CD1c-positive myeloid dendritic cell (primary cell): ENCODE data around the gene FUZ.

Experiments used
- DNase-seq: peaks from one replicate; pipeline ENCODE4 v3.0.0-alpha.2; 2016; ENCODE audit errors: extremely low spot score

Gene FUZ

DNA sequence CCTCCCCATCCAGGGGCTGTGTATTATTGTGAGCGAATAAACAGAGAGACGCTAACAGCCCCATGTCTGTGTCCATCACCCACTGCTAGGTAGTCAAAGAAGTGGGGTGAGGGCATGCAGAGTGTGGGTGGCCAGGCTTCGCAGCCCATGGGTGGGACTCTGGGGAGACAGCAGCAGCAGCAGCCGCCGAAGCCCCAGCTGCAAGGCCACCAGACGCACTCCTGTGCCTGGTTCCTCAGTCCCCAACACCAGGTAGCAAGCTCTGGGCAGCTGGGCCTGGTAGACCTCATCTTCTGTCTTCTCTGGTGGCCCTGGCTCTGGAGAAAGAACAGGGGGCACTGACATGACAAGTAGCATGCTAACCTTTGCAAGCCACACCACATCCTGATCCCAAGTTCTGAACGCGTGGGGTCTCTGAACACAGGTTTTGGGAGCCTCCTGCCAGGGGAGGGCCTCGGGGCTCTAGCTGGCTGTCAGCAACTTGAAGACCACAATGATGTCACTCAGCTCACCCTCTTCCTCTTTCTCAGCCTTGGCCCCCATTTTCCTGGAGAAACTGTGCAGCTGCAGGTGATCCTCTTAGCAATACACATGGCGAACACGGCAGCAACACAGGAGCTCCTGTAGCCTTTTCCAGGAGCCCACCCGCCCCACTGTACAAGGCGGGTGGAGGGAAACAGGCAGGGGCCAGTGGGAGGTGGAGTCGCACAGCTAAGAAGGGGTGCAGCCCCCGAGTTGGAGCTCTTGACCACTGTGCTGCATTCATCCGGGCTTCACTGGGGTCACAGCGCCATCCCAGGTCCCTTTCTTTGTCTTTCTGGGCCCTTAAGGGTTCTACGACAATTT lies 5.8 kb downstream of the FUZ start:
- DNase-seq = peak; percentile 45

DNA sequence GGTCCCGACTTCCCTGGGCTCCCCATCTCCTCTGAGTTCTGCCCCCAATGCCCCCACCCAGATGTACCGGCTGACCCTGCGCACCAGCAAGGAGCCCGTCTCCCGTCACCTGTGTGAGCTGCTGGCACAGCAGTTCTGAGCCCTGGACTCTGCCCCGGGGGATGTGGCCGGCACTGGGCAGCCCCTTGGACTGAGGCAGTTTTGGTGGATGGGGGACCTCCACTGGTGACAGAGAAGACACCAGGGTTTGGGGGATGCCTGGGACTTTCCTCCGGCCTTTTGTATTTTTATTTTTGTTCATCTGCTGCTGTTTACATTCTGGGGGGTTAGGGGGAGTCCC lies 6.5 kb downstream of the FUZ start:
- DNase-seq = no peak

DNA sequence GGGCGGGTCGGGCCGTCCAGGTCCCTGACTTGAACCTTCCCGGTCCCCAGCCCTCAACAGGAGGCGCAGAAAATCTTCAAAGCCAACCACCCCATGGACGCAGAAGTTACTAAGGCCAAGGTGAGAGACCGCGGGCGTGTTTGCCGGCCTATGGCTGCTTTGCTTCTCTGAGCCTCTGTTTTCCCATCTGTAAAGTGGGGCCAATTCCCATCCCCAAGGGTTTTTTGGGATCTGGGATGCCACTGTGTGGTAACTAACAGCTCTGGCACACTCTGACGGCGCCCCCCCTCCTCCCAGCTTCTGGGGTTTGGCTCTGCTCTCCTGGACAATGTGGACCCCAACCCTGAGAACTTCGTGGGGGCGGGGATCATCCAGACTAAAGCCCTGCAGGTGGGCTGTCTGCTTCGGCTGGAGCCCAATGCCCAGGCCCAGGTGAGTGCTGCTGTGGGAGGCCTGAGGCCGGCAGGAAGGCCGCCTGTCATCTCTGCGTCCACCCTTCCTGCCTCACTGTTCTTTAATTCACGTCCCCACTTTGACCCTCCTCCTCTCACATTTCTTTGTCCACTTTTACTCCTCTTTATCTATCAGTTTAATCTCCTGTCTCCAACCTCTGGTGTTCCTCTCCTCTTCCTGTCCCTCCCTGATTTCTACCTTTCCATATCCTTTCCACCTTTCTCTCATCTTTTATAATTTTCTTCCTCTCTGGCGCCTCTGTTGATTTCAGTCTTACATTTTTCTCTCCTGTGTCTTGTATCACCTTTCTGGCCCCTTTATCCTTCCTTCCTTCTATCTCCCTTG lies 7.1 kb downstream of the FUZ start:
- DNase-seq = no peak

DNA sequence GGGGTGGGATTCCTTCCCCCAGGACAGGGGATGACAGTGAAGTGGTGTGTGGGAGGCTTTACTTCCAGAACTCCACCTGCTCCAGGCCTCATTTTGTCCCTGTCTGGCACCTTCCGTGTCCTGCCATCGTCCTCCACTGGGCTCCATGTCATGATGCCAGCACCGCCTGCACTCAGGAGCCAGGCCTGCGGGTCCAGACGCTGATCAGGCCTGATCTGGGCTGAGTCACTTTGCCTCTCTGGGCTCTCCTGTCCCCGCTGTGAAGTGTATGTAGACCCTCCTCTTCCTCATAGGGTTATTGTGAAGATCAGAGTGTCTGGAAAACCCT lies 9.6 kb downstream of the FUZ start:
- DNase-seq = no peak

DNA sequence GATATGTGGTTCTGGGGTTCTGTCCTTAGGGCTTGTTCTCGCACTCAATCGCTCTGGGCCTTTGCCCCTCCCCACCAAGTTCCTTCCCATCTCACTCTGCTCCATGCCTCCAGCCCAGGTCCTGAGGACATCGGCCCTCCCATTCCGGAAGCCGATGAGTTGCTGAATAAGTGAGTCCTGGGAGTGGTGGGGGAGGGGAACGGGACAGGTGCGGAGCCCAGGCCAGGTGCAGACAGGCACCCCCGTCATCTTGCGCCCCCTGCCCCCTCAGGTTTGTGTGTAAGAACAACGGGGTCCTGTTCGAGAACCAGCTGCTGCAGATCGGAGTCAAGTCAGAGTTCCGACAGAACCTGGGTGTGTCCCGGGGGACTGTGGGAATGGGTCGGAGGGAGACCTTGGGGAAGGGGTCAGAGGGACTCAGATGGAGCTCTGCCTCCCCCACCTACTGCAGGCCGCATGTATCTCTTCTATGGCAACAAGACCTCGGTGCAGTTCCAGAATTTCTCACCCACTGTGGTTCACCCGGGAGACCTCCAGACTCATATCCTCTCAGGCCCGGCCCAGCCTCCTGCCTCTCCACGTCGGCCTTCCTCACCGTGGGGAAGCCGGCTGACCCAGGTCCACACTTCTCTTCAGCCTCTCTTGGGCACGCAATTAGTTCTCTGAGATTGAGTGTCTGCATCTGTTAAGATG lies 10.1 kb downstream of the FUZ start:
- no peak for DNase-seq

DNA sequence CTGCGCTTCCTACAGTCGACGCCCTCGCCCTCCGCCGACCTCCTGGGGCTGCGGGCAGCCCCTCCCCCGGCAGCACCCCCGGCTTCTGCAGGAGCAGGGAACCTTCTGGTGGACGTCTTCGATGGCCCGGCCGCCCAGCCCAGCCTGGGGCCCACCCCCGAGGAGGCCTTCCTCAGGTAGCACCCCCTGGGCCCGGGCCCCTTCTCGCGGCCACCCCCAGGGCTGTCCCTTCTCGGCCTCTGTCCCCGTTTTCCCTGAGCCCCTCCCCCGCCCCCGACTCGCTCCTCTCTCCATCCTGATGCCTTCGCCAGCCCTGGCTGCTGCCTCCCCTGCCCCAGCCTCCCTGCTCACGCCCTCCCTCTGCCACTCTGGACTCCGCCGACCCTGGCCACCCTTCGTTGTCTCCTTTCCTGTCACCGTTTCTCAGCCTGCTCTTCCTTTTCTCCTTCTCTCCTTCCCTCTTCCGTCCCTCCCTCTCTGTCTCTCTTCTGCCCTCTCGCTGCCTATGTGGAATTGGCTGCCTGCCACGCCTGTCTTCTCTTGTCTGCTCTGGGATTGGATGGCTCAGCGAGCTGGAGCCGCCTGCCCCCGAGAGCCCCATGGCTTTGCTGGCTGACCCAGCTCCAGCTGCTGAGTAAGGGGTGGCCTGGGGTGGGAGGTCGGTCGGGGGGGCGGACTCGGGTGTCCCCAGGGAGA lies 11.0 kb downstream of the FUZ start:
- no peak for DNase-seq

DNA sequence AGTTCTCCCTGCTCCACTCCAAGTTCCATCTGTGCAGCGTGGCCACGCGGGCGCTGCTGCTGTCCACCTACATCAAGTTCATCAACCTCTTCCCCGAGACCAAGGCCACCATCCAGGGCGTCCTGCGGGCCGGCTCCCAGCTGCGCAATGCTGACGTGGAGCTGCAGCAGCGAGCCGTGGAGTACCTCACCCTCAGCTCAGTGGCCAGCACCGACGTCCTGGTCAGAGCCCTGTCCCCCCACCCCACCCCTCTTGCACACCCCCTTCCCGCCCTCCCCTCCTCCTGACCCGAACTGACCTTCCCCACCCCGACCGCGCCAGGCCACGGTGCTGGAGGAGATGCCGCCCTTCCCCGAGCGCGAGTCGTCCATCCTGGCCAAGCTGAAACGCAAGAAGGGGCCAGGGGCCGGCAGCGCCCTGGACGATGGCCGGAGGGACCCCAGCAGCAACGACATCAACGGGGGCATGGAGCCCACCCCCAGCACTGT lies 11.6 kb downstream of the FUZ start:
- DNase-seq = no peak

DNA sequence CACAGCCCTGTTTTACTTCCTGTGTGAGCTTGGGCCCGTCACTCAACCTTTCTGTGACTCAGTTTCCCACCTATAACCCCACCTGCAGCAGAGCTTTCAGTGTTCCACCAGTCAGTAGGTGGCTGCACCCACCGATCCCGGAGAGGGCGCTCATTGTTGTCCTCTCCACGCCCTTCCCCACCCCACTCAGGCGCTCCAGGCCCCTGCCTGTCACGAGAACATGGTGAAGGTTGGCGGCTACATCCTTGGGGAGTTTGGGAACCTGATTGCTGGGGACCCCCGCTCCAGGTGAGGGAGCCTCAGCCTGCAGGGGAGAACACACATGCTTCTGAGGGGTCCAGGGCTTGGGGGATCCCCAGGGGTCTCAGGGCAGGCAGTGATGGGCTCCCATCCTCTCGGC lies 12.3 kb downstream of the FUZ start:
- no peak for DNase-seq

DNA sequence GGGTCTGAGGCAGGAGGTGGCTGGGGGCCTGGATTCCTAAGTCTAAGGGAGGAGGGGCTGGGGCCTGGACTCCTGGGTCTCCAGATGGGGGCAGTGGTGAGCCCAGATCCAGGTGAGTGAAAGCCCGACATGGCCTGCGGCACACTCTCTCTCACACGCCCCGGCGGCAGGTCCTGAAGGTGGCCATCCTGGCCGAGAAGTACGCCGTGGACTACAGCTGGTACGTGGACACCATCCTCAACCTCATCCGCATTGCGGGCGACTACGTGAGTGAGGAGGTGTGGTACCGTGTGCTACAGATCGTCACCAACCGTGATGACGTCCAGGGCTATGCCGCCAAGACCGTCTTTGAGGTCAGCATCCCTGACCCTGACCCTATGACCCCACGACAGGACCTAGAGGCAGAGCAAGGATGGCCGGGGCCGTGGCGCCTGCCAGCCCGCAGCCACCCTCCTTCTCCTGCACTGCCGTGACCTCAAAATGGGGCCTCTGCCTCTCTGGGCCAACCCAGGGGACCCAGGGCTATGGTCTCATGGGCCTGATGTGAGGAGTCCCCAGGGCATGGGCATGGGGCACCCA lies 13.2 kb downstream of the FUZ start:
- no peak for DNase-seq

DNA sequence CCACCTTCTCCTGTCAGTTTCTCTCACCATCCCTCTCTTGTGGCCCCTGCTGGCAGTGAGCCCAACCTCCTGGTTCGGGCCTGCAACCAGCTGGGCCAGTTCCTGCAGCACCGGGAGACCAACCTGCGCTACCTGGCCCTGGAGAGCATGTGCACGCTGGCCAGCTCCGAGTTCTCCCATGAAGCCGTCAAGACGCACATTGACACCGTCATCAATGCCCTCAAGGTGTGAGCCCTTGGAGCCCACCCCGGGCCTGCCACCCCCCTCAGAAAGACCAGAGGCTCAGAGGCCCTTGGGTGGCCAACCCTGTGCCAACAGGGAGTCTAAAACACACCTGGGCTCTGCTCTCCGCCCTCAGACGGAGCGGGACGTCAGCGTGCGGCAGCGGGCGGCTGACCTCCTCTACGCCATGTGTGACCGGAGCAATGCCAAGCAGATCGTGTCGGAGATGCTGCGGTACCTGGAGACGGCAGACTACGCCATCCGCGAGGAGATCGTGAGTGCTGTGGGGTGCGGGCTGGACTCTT lies 13.8 kb downstream of the FUZ start:
- no peak for DNase-seq

DNA sequence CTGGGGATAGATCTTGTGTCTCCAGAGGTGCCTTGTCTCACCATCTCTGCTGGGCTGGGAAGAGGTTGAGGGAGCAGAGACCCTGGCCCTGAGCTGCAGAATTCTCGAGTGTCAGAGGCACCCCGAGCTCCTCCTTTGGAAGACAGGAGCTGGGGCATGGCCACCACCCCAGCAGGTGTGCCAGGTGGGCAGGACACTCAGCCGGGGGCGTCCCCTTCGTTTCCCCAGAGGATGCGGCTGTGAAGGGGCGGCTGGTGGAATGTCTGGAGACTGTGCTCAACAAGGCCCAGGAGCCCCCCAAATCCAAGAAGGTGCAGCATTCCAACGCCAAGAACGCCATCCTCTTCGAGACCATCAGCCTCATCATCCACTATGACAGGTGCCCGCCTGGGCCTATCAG lies 14.5 kb downstream of the FUZ start:
- no peak for DNase-seq

DNA sequence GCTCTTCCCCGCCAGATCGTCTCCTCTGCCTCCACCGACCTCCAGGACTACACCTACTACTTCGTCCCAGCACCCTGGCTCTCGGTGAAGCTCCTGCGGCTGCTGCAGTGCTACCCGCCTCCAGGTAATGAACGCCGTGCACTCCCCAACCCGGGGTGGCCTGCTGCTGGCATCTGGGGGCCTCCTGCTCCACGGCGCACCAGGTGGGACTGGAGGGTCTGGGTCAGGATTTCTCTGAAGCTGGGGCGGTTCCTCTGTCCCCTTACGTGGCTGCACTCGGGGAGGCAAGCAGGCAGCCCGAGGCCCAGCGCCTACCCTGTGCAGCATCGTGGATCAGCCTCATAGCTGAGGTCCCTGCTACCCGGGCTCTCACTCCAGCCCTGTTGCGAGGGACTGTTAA lies 17.5 kb downstream of the FUZ start:
- no peak for DNase-seq

DNA sequence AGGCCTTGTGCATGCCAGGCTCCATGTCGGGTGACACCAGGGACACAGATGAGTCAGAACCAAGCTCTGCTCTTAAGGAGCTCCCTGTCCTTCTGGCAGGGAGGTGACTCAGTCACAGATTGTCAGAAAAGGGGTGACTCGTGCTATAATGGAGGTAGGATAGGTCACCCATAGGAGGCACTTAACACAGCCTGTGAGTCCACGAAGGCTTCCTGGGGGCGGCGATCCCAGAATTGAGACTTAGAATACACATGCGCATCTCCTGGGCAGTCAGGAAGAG lies 19.6 kb downstream of the FUZ start:
- DNase-seq = no peak

DNA sequence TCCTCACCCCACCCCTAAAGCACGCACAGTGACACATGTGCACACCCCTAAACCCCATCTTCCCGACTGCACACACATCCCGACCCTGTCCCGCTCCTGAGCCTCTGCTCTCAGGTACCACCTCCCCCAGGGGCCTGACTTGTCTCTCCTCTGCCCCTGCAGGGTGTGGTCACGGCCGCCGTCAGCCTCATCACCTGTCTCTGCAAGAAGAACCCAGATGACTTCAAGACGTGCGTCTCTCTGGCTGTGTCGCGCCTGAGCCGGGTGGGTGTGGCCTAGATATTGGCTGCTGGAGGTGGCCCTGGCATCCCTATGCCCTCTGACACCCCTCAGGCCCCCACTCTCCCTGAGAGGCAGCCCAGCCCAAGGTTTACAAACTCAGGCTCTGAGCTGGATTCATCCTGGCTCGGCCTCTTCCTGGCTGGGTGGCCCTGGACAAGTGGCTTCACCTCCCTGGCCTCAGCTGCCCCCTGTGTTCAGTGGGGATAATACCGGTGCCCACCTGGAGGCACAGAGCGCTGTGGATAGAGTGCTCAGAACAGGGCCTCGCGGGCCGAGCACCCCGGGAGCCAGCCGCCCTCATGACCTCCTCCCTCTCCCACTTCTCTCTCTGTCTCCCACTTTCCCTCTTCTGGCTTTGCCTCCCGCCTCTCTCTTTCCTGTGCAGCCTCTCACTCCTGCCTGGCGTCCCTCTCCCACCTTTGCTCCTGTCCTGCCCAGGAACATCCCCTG lies 20.1 kb downstream of the FUZ start:
- DNase-seq = no peak

DNA sequence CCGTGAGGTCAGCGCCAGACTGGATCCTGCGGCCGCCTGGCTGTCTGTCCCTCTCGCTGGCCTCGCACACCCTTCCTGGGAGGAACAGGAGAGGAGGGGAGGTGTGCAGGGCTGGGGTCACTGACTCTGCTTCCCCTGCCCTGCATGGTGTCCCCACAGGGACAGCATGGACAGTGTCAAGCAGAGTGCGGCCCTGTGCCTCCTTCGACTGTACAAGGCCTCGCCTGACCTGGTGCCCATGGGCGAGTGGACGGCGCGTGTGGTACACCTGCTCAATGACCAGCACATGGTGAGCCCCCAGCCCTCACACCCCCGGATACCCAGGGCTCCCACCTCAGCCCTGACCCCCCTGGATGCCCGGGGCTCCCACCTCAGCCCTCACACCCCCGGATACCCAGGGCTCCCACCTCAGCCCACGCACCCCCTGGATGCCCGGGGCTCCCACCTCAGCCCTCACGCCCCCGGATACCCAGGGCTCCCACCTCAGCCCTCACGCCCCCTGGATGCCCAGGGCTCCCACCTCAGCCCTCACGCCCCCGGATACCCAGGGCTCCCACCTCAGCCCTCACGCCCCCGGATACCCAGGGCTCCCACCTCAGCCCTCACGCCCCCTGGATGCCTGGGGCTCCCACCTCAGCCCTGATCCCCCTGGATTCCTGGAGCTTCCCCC lies 21.2 kb downstream of the FUZ start:
- DNase-seq = no peak

DNA sequence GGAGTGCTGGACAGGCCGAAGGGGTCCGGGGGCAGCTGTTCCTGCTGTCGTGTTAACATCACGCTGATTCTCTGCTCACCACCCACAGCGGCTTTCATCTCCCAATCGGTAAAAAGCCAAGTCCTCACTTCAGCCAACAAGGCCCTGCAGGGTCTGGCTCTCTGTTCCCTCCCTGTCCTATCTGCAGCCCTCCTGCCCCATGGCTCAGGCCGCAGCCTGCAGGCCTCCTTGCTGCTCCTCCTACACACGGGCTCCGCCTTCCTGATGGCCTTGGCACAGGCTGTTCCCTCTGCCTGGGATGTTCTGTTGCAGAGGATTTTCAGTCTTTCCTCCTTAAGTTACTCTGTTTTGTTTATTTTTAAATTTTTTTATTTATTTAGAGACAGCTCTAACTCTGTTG lies 22.2 kb downstream of the FUZ start:
- DNase-seq = no peak

DNA sequence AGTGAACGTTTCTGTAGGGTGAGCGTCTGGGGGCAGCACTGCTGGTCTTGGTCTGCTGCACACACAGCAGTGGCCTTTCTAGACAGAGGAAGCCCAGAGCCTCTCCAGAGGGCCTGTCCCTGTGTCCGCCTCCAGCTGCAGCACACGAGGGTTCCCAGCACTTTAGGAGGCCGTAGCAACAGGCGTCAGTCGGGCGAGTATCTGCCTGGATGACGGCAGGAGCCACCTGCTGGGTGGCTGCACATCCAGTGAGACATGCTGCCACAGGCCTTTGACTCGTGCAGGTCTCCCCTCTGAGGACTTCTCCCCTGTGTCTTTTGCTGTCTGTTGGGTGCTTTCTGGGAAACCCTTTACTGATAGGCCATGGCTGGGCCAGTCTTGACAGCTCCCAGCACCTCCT lies 24.2 kb downstream of the FUZ start:
- DNase-seq = no peak

DNA sequence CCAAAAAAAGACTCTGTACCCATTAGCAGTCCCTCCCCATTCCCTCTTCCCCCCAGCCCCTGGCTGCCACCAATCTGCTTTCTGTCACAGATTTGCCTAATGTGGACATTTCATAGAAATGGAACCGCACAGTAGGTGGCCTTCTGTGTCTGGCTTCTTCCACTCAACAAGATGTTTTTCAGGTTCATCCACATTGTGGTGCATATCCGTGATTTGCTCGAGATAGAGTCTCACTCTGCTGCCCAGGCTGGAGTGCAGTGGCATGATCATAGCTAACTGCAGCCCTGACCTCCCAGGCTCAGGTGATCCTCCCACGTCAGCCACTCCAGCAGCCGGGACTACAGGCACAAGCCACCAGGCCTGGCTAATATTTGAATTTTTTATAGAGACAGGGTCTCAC lies 25.3 kb downstream of the FUZ start:
- no peak for DNase-seq

DNA sequence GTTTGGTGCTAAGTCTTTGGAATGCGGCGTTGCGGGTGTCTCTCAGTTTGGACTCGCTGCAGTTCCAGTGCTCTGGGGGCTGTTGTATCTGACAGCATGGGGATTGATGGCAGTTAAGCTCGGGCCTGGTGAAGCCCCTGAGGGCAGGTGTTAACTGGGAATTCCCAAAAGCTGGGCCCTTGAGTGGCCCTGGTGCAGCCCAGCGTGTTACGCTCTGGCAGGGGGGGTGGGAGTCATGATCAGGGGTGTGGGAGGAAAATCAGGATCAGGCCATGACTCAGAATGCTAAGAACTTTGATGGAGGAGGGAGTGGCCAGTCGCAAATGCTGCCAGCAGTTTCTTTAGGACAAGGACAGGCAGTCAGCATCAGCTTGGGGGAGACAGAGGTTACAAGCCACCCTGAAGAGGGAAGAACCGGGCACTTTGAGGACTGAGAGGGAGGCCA lies 26.7 kb downstream of the FUZ start:
- DNase-seq = no peak

DNA sequence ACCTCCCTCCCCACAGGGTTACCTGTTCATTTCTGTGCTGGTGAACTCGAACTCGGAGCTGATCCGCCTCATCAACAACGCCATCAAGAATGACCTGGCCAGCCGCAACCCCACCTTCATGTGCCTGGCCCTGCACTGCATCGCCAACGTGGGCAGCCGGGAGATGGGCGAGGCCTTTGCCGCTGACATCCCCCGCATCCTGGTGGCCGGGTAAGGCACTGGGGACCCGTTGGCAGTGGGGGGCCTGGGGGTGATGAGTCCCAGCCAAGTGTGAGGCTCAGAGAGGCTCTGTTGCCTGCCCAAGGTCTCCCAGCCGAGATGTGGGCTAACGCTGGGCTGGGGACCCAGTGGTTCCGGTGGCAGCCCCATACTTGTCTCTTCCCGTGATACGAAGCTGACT lies 30.6 kb downstream of the FUZ start:
- DNase-seq = no peak

DNA sequence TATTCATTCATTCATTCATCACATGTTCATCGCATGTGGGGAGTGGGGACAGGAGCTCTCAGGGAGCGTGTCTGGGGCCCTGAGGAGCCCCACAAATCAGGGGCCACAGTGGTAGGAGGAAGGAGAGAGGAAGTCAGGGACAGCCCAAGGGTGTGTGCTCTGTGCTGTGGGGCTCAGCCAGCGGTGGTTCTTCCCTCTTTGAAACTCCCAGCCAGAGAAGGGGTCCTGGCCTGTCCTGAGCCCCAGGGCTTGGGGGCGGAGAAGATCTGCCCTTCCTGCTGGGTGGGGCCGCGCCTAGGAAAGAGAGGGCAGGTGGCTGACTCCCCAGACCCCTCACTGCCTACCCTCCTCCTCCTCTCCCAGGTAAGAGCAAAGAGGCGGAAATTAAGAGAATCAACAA lies 31.7 kb downstream of the FUZ start:
- no peak for DNase-seq
